Measurements from ENCODE around the gene KCNQ1OT1. TPM values are rescaled to one million over a fixed set of nuclear protein-coding genes. Genes with fewer than 3 reads are reported as not detected.

KCNQ1OT1 gene
- total RNA-seq, 1 donor, result 5.1 TPM

DNA sequence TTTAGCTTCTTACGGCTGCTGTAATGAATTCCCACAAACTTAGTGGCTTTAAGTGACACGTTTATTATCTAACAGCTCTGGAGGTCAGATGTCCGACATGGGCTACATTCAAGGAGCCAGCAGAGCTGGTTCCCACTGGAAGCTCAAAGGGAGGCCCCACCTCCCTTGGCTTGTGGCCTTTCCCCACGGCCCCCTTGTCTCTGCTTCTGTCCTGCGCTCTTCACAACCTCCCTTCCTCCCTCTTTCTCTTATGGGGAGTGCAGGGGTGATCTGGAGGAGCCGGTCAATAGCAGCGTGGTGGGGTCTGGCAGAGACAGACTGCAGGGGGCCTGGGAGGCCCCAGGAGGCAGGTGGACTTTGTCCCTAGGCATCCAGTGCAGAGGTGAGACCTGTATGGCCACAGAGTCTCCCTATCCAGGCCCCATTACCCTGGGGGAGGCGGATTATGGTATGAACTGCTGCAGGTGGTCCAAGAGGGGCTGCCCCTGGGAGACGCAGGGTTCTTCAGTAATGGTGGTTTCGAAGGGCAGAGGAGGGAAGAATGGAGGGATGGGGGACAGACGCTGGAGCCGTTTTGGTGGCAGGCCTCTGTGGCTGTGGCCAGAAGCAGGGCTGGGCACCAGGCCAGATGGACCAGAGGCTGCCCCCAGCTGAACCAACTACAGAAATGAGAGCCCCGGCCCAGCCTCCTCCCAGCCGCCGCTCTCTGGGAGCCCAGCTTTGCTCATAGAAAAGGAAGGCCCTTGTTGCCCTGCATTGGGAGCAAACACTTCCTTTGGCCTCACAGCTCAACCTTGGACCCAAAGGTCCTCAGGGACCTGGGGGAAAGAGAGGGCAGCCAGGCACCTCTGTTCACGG is 30.7 kb upstream of the KCNQ1OT1 start:
- no peak for DNase-seq (ENCODE audit: insufficient read length, low spot score, missing footprints)
- no peak for TF ChIP-seq CTCF (IDR thresholded peaks at IDR 0.05; ENCODE audit: extremely low read depth, low read depth, low read length)
- Histone ChIP-seq H3K4me1 (ENCODE audit: insufficient read depth, low read length) (no peaks in the 10 kb centered on the region), H2AFZ (ENCODE audit: low read length) (no peak overlapping the region), H3K9me3 (ENCODE audit: low read depth, low read length) (no peaks in the 10 kb centered on the region), H3K79me2 (ENCODE audit: insufficient read depth, low read length) (no peaks in the 10 kb centered on the region), H3K36me3 (ENCODE audit: insufficient read depth, low read length) (no peaks in the 10 kb centered on the region), H3K27me3 (ENCODE audit: insufficient read depth, low read length) (peaks cover 8% of the 10 kb centered on the region), H3K4me3 (ENCODE audit: insufficient read depth, low read length) (no peak overlapping the region), H3K27ac (ENCODE audit: low read depth, low read length) (no peak overlapping the region), H4K20me1 (ENCODE audit: insufficient read depth, low read length) (no peaks in the 10 kb centered on the region), H3K4me2 (ENCODE audit: insufficient read depth, low read length) (no peak overlapping the region)

DNA sequence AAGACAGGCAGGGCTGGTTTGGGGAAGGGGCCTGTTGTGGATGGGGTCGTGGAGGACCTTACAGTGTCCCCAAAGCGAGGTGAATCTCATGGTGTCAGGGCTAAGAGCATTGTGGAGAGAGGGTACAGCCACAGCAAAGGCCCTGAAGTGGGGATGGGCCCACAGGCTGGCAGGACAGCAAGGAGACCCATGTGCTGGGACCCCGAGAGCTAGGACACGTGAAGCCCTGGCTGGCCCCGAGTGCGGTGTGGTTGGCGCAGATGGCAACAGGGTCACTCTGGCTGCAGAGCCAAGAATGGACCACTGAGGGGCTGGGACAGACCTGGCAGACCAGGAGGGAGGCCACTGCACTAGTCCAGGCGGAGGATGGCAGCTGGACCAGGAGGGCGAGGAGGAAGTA is 30.0 kb upstream of the KCNQ1OT1 start:
- Histone ChIP-seq H3K36me3 (ENCODE audit: insufficient read depth, low read length) (no peaks in the 10 kb centered on the region), H4K20me1 (ENCODE audit: insufficient read depth, low read length) (no peaks in the 10 kb centered on the region), H3K27ac (ENCODE audit: low read depth, low read length) (no peak overlapping the region), H3K27me3 (ENCODE audit: insufficient read depth, low read length) (peaks cover 14% of the 10 kb centered on the region), H2AFZ (ENCODE audit: low read length) (no peak overlapping the region), H3K4me1 (ENCODE audit: insufficient read depth, low read length) (no peaks in the 10 kb centered on the region), H3K9me3 (ENCODE audit: low read depth, low read length) (no peaks in the 10 kb centered on the region), H3K4me2 (ENCODE audit: insufficient read depth, low read length) (no peak overlapping the region), H3K4me3 (ENCODE audit: insufficient read depth, low read length) (no peak overlapping the region), H3K79me2 (ENCODE audit: insufficient read depth, low read length) (no peaks in the 10 kb centered on the region)
- no peak for DNase-seq (ENCODE audit: insufficient read length, low spot score, missing footprints)
- TF ChIP-seq CTCF (IDR thresholded peaks at IDR 0.05; ENCODE audit: extremely low read depth, low read depth, low read length), result no peak

- Histone ChIP-seq H3K36me3 (ENCODE audit: insufficient read depth, low read length) (no peaks in the 10 kb centered on the region), H3K4me3 (ENCODE audit: insufficient read depth, low read length) (no peak overlapping the region), H3K79me2 (ENCODE audit: insufficient read depth, low read length) (no peaks in the 10 kb centered on the region), H3K4me2 (ENCODE audit: insufficient read depth, low read length) (no peak overlapping the region), H2AFZ (ENCODE audit: low read length) (no peak overlapping the region), H3K27ac (ENCODE audit: low read depth, low read length) (no peak overlapping the region), H4K20me1 (ENCODE audit: insufficient read depth, low read length) (no peaks in the 10 kb centered on the region), H3K4me1 (ENCODE audit: insufficient read depth, low read length) (no peaks in the 10 kb centered on the region), H3K9me3 (ENCODE audit: low read depth, low read length) (no peaks in the 10 kb centered on the region), H3K27me3 (ENCODE audit: insufficient read depth, low read length) (peaks cover 23% of the 10 kb centered on the region)
- TF ChIP-seq CTCF (IDR thresholded peaks at IDR 0.05; ENCODE audit: extremely low read depth, low read depth, low read length), result no peak
- DNase-seq (ENCODE audit: insufficient read length, low spot score, missing footprints), result no peak
Observed at GRCh38 chr11:2728663-2729332, 29.0 kb upstream of the KCNQ1OT1 start.

DNA sequence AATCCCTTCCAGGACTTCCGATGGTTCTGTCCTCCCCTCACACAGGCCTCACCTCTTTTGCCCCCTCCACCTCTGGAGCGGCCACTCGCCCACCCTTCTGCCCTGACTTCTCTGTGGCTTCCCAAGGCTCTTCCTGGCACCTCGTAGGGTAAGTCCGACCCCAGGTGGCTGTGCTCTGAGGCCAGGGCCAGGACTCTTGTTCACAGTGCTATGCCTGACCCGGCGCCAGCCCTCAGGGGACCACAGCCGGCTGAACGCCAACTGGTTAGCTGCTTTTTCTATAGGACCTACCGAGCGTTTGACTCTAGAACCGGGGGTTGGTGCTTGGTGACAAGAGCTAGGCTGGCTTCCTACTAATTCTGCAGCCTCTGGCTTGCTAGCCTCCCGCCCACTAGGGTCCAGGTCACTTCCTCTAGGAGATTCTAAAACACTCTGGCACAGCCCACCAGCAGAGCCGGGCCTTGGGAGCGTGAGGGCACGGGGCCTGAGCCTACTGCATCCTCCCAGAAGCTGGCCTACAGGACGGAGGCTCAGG is 28.4 kb upstream of the KCNQ1OT1 start:
- Histone ChIP-seq H3K27me3 (ENCODE audit: insufficient read depth, low read length) (peaks cover 25% of the 10 kb centered on the region), H3K9me3 (ENCODE audit: low read depth, low read length) (no peaks in the 10 kb centered on the region), H3K4me1 (ENCODE audit: insufficient read depth, low read length) (no peaks in the 10 kb centered on the region), H3K4me2 (ENCODE audit: insufficient read depth, low read length) (no peak overlapping the region), H2AFZ (ENCODE audit: low read length) (no peak overlapping the region), H3K79me2 (ENCODE audit: insufficient read depth, low read length) (no peaks in the 10 kb centered on the region), H3K27ac (ENCODE audit: low read depth, low read length) (no peak overlapping the region), H4K20me1 (ENCODE audit: insufficient read depth, low read length) (no peaks in the 10 kb centered on the region), H3K4me3 (ENCODE audit: insufficient read depth, low read length) (no peak overlapping the region), H3K36me3 (ENCODE audit: insufficient read depth, low read length) (no peaks in the 10 kb centered on the region)
- TF ChIP-seq CTCF (IDR thresholded peaks at IDR 0.05; ENCODE audit: extremely low read depth, low read depth, low read length), result no peak
- DNase-seq (ENCODE audit: insufficient read length, low spot score, missing footprints), result no peak

Measured in osteoblast (primary cell).